Neural progenitor cell (in vitro differentiated cells): Measurements from ENCODE around the gene SEC16A. TPM values are rescaled to one million over a fixed set of nuclear protein-coding genes. Genes with fewer than 3 reads are reported as not detected.

ENCODE experiments used
- DNase-seq: peaks from one replicate; pipeline ENCODE4 v3.0.0-alpha.2; 2016; ENCODE audit warnings: low spot score
- H2AFZ ChIP-seq: fragments of 200-600 bp; sonication (generic); replicated peaks from 2 replicates; pipeline ENCODE4 v1.6.1; 2016; ENCODE audit warnings: antibody characterized with exemption
- H3F3A ChIP-seq: fragments of 200-600 bp; sonication (generic); 2 replicates; pipeline ENCODE4 v1.6.1; 2016; ENCODE audit warnings: antibody characterized with exemption, low read depth
- H3K27ac ChIP-seq: fragments of 200-600 bp; sonication (generic); 2 replicates; pipeline ENCODE4 v1.5.1; 2016; ENCODE audit warnings: mild to moderate bottlenecking
- H3K27me3 ChIP-seq: fragments of 200-600 bp; sonication (generic); 2 replicates; pipeline ENCODE4 v1.6.1; 2016; ENCODE audit warnings: mild to moderate bottlenecking, moderate library complexity
- H3K36me3 ChIP-seq: fragments of 200-600 bp; sonication (generic); 2 replicates; pipeline ENCODE4 v1.5.1; 2016
- H3K4me1 ChIP-seq: fragments of 200-600 bp; sonication (generic); 2 replicates; pipeline ENCODE4 v1.6.1; 2016; ENCODE audit warnings: mixed run types
- H3K4me2 ChIP-seq: fragments of 200-600 bp; sonication (generic); 2 replicates; pipeline ENCODE4 v1.6.1; 2016
- H3K4me3 ChIP-seq: fragments of 200-600 bp; sonication (generic); 2 replicates; pipeline ENCODE4 v1.5.1; 2016
- H3K79me2 ChIP-seq: fragments of 200-600 bp; sonication (generic); 2 replicates; pipeline ENCODE4 v1.6.1; 2016; ENCODE audit warnings: low read depth
- H3K9ac ChIP-seq: fragments of 200-600 bp; sonication (generic); 2 replicates; pipeline ENCODE4 v1.6.1; 2016
- H3K9me3 ChIP-seq: fragments of 200-600 bp; sonication (generic); 2 replicates; pipeline ENCODE4 v1.5.1; 2016; ENCODE audit warnings: low read depth
- H4K20me1 ChIP-seq: fragments of 200-600 bp; sonication (generic); 2 replicates; pipeline ENCODE4 v1.6.1; 2016; ENCODE audit warnings: low read depth
- H3K27ac Mint-ChIP-seq: 3 replicates; pipeline ENCODE4 v1.8.0; 2021; ENCODE audit warnings: mixed read lengths
- H3K27me3 Mint-ChIP-seq: 2 replicates; pipeline ENCODE4 v1.8.0; 2022; ENCODE audit warnings: low read depth, mild to moderate bottlenecking, inconsistent platforms, moderate library complexity, mixed read lengths; ENCODE audit not compliant: insufficient read depth
- H3K36me3 Mint-ChIP-seq: 3 replicates; pipeline ENCODE4 v1.8.0; 2021; ENCODE audit warnings: mixed read lengths
- H3K4me1 Mint-ChIP-seq: 3 replicates; pipeline ENCODE4 v1.8.0; 2021; ENCODE audit warnings: mixed read lengths
- H3K4me3 Mint-ChIP-seq: 3 replicates; pipeline ENCODE4 v1.8.0; 2021; ENCODE audit warnings: mild to moderate bottlenecking, moderate library complexity, mixed read lengths
- H3K9me3 Mint-ChIP-seq: 3 replicates; pipeline ENCODE4 v1.8.0; 2020; ENCODE audit warnings: mixed read lengths
- CTCF ChIP-seq: fragments of 200-600 bp; sonication (generic); IDR thresholded peaks from 2 replicates; pipeline ENCODE4 v1.5.1; 2017; ENCODE audit warnings: antibody characterized with exemption, mild to moderate bottlenecking
- EZH2 ChIP-seq: fragments of 200-600 bp; sonication (generic); IDR thresholded peaks from 2 replicates; pipeline ENCODE4 v1.6.1; 2017; ENCODE audit warnings: antibody characterized with exemption, mild to moderate bottlenecking, moderate library complexity
- EZH2phosphoT487 ChIP-seq: fragments of 200-600 bp; sonication (generic); IDR thresholded peaks from 2 replicates; pipeline ENCODE4 v1.6.1; 2017; ENCODE audit warnings: antibody characterized with exemption
- total RNA-seq: library from RNA; depleted of rRNA; stranded (reverse); fragments of >200 nt; gene quantifications from 2 replicates; pipeline ENCODE4 v1.2.3, GENCODE V29; 2015; ENCODE audit warnings: low replicate concordance

SEC16A gene
- total RNA-seq, 1 donor from 2014 or later, result 16.8 TPM

GRCh38 chr9:136416914-136417313 lies 65.9 kb downstream of the SEC16A start:
- H3K9me3 ChIP-seq, result no peaks in the 10 kb centered on the region
- no peaks in the 10 kb centered on the region for H3K27me3 Mint-ChIP-seq
- H3K4me1 ChIP-seq, result no peaks in the 10 kb centered on the region
- H3K27ac ChIP-seq, result no peak overlapping the region
- no peaks in the 10 kb centered on the region for H3K27me3 ChIP-seq
- H3K4me3 Mint-ChIP-seq, result no peak overlapping the region
- no peak overlapping the region for H2AFZ ChIP-seq
- no peak overlapping the region for H3K27ac Mint-ChIP-seq
- H3K79me2 ChIP-seq, result peaks cover 14% of the 10 kb centered on the region
- peaks cover 5% of the 10 kb centered on the region for H3K36me3 ChIP-seq
- no peak for DNase-seq
- H3K9ac ChIP-seq, result no peak overlapping the region
- no peaks in the 10 kb centered on the region for H3K9me3 Mint-ChIP-seq
- H4K20me1 ChIP-seq, result peaks cover 1% of the 10 kb centered on the region
- no peak for TF ChIP-seq CTCF
- TF ChIP-seq EZH2, result no peak
- TF ChIP-seq EZH2phosphoT487, result no peak
- H3K4me1 Mint-ChIP-seq, result peaks cover 4% of the 10 kb centered on the region
- no peaks in the 10 kb centered on the region for H3F3A ChIP-seq
- no peak overlapping the region for H3K4me3 ChIP-seq
- H3K4me2 ChIP-seq, result no peak overlapping the region
- H3K36me3 Mint-ChIP-seq, result peaks cover 23% of the 10 kb centered on the region

GRCh38 chr9:136416427-136416826 lies 66.4 kb downstream of the SEC16A start:
- no peak overlapping the region for H3K4me3 ChIP-seq
- H3K36me3 Mint-ChIP-seq, result peaks cover 23% of the 10 kb centered on the region

GRCh38 chr9:136412962-136413361 lies 69.9 kb downstream of the SEC16A start:
- Histone ChIP-seq H3K79me2 (peaks cover 46% of the 10 kb centered on the region), H3K9ac (no peak overlapping the region), H3K9me3 (no peaks in the 10 kb centered on the region), H3F3A (no peaks in the 10 kb centered on the region), H3K27ac (no peak overlapping the region), H3K36me3 (peaks cover 5% of the 10 kb centered on the region), H4K20me1 (peaks cover 31% of the 10 kb centered on the region), H3K4me3 (no peak overlapping the region), H3K27me3 (no peaks in the 10 kb centered on the region), H3K4me2 (no peak overlapping the region), H3K4me1 (peaks cover 13% of the 10 kb centered on the region), H2AFZ (no peak overlapping the region)
- no peak for DNase-seq
- Mint-ChIP-seq H3K4me3 (no peak overlapping the region), H3K27ac (no peak overlapping the region), H3K36me3 (peaks cover 19% of the 10 kb centered on the region), H3K4me1 (peaks cover 26% of the 10 kb centered on the region), H3K27me3 (peaks cover 2% of the 10 kb centered on the region), H3K9me3 (no peaks in the 10 kb centered on the region)
- no peak for TF ChIP-seq EZH2
- TF ChIP-seq CTCF, result no peak
- TF ChIP-seq EZH2phosphoT487, result no peak

More at GRCh38 chr9:136416427-136416826, 66.4 kb downstream of the SEC16A start:
- H3K4me1 Mint-ChIP-seq, result peaks cover 8% of the 10 kb centered on the region
- no peak for TF ChIP-seq CTCF
- no peak for TF ChIP-seq EZH2
- TF ChIP-seq EZH2phosphoT487, result no peak
- no peak overlapping the region for H3K27ac Mint-ChIP-seq
- H3F3A ChIP-seq, result no peaks in the 10 kb centered on the region
- DNase-seq, result no peak
- H3K4me2 ChIP-seq, result no peak overlapping the region
- H4K20me1 ChIP-seq, result peaks cover 6% of the 10 kb centered on the region
- H3K36me3 ChIP-seq, result peaks cover 5% of the 10 kb centered on the region
- H3K27me3 ChIP-seq, result no peaks in the 10 kb centered on the region
- H3K27ac ChIP-seq, result no peak overlapping the region
- H3K79me2 ChIP-seq, result peaks cover 19% of the 10 kb centered on the region
- no peak overlapping the region for H2AFZ ChIP-seq
- H3K9ac ChIP-seq, result no peak overlapping the region
- H3K4me1 ChIP-seq, result peaks cover 2% of the 10 kb centered on the region
- H3K4me3 Mint-ChIP-seq, result no peak overlapping the region
- H3K9me3 ChIP-seq, result no peaks in the 10 kb centered on the region
- no peaks in the 10 kb centered on the region for H3K9me3 Mint-ChIP-seq
- H3K27me3 Mint-ChIP-seq, result no peaks in the 10 kb centered on the region
